ENCODE measurements around the gene CAPN5.
"Not testable (repeated sequence)": the region's sequence is repeated elsewhere in the genome, so short reads cannot be mapped to it uniquely, and the experiment has no call there.

The CAPN5 gene

GRCh38 chr11:77044356-77044755, 22.4 kb upstream of the CAPN5 start:
- no peak for DNase-seq

- no peak for DNase-seq
Measured at GRCh38 chr11:77044886-77045285, 21.9 kb upstream of the CAPN5 start.

- DNase-seq: no peak
Measured at GRCh38 chr11:77046060-77046501, 20.7 kb upstream of the CAPN5 start.

GRCh38 chr11:77047007-77047927, 19.5 kb upstream of the CAPN5 start:
- peak; percentile 93 for DNase-seq

GRCh38 chr11:77047928-77048446, 18.8 kb upstream of the CAPN5 start:
- not testable (repeated sequence) for DNase-seq

- no peak for DNase-seq
Measured at GRCh38 chr11:77049026-77049425, 17.7 kb upstream of the CAPN5 start.

GRCh38 chr11:77051511-77051910, 15.3 kb upstream of the CAPN5 start:
- DNase-seq: no peak

- no peak for DNase-seq
Measured at GRCh38 chr11:77052518-77052917, 14.3 kb upstream of the CAPN5 start.

- DNase-seq: no peak
Measured at GRCh38 chr11:77053217-77054015, 13.4 kb upstream of the CAPN5 start.

- no peak for DNase-seq
Measured at GRCh38 chr11:77054084-77054483, 12.7 kb upstream of the CAPN5 start.

- no peak for DNase-seq
Measured at GRCh38 chr11:77055101-77055561, 11.6 kb upstream of the CAPN5 start.

- DNase-seq: no peak
Measured at GRCh38 chr11:77055913-77056312, 10.9 kb upstream of the CAPN5 start.

- no peak for DNase-seq
Measured at GRCh38 chr11:77056814-77057402, 9.9 kb upstream of the CAPN5 start.

- no peak for DNase-seq
Measured at GRCh38 chr11:77057938-77058474, 8.8 kb upstream of the CAPN5 start.

GRCh38 chr11:77058900-77059299, 7.9 kb upstream of the CAPN5 start:
- no peak for DNase-seq

GRCh38 chr11:77059806-77060205, 7.0 kb upstream of the CAPN5 start:
- DNase-seq: no peak

- no peak for DNase-seq
Measured at GRCh38 chr11:77060234-77060633, 6.5 kb upstream of the CAPN5 start.

GRCh38 chr11:77061258-77061657, 5.5 kb upstream of the CAPN5 start:
- not testable (repeated sequence) for DNase-seq

GRCh38 chr11:77062924-77063323, 3.8 kb upstream of the CAPN5 start:
- no peak for DNase-seq

- DNase-seq: no peak
Measured at GRCh38 chr11:77063407-77063806, 3.4 kb upstream of the CAPN5 start.

- DNase-seq: no peak
Measured at GRCh38 chr11:77063861-77064260, 2.9 kb upstream of the CAPN5 start.

- no peak for DNase-seq
Measured at GRCh38 chr11:77064648-77065217, 2.0 kb upstream of the CAPN5 start.
